ENCODE results near the gene ADRA2C. TPM values are rescaled to one million over a fixed set of nuclear protein-coding genes. Genes with fewer than 3 reads are reported as not detected.
A peak's percentile ranks its signal among the peaks of the same experiment; 100 is the strongest.

Gene ADRA2C
- polyA plus RNA-seq, 1 of the 3 experiments (the other 2 are of a cell fraction): 0.15 TPM

DNA sequence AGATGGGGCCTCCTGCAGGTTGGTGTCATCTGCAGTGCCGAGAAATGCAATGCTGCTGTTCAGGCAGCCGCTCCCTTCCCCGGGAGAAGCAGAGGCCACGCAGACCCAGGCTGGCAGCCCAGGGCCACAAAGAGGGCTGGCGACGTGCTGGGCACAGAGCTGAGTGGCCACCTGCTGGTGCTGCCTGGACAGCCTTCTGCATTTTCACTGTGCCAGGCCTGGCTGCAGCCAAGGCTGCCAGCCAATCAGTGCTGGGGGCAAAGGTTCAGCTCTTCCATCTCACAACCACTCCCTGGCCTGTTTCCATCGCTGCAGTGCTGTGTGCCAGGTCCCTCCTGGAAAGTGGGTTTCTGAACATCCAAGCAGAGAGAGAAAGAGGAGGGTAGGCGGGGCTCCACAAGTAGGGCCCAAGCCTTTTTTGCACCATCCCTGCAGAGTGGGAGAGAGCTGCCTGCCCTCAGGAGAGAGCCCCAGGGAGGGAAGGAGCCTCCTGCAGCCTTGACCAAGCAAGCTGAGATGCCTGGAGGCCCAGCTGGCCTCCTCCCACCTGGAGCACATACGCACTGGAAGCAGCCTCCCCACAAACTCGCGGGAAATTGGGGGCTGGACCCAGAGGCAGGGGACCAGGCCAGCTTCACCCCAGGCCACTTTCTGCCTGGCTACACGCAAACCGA, 20.1 kb downstream of the ADRA2C start (continued):
- TF ChIP-seq NFIC (IDR thresholded peaks at IDR 0.05; ENCODE audit: borderline replicate concordance) (no peak), POLR2AphosphoS5 (IDR thresholded peaks at IDR 0.05; ENCODE audit: low read depth, low read length) (no peak), SIN3A (IDR thresholded peaks at IDR 0.05; ENCODE audit: borderline replicate concordance, low read depth, low read length) (no peak), GABPA (IDR thresholded peaks at IDR 0.05; ENCODE audit: low read depth) (no peak), EZH2phosphoT487 (IDR thresholded peaks at IDR 0.05; ENCODE audit: borderline replicate concordance, low read depth) (no peak)
- TF ChIP-seq, protein P1, sequence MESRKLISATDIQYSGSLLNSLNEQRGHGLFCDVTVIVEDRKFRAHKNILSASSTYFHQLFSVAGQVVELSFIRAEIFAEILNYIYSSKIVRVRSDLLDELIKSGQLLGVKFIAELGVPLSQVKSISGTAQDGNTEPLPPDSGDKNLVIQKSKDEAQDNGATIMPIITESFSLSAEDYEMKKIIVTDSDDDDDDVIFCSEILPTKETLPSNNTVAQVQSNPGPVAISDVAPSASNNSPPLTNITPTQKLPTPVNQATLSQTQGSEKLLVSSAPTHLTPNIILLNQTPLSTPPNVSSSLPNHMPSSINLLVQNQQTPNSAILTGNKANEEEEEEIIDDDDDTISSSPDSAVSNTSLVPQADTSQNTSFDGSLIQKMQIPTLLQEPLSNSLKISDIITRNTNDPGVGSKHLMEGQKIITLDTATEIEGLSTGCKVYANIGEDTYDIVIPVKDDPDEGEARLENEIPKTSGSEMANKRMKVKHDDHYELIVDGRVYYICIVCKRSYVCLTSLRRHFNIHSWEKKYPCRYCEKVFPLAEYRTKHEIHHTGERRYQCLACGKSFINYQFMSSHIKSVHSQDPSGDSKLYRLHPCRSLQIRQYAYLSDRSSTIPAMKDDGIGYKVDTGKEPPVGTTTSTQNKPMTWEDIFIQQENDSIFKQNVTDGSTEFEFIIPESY (IDR thresholded peaks at IDR 0.05; ENCODE audit: borderline replicate concordance, low read depth): no peak
- TF ChIP-seq, protein P2, sequence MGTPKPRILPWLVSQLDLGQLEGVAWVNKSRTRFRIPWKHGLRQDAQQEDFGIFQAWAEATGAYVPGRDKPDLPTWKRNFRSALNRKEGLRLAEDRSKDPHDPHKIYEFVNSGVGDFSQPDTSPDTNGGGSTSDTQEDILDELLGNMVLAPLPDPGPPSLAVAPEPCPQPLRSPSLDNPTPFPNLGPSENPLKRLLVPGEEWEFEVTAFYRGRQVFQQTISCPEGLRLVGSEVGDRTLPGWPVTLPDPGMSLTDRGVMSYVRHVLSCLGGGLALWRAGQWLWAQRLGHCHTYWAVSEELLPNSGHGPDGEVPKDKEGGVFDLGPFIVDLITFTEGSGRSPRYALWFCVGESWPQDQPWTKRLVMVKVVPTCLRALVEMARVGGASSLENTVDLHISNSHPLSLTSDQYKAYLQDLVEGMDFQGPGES (IDR thresholded peaks at IDR 0.05; ENCODE audit: low read depth, low read length): no peak

DNA sequence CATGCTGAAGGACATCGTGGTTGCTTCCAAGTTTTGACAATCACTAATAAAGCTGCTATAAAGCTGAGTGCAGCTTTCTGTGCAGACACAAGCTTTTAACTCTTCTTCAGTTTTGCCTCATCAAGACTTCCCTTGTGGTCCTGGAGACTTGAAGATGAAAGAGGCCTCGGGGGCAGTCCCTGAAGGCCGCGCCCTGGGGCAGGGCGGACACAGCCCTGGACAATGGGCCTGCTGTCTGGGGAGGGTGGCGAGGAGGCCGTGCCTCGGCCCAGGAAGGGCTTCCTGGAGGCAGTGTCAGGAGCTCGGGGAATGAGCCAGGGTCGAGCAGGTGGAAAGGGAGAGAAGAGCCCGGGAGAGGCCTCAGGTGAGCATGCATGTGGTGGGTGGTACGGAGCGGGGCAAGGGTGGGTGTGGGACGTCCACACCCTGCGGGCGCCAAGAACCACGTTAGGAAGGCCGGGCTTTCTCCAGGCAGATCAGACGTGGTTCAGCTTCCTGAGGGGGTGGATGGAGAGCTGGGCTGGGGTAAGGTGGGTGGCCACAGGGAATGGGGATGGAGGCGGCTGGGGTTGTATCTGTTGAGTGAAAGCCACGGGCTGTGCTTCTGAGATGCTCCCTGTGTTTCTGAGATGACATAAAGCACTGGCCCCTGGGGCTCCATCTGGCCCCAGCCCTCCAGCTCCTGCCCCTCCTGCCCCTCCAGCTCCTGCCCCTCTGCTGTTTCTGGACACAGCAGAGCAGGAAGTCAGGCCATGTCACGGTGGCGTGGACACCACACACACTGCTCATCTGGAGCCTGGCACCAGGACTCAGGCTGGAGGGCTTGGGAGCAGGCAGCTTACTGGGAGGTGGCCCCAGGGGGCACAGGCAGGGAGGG, 21.5 kb downstream of the ADRA2C start:
- WGBS (ENCODE audit: low lambda C conversion rate): 45% methylated on average over 18 of the region's 23 CpGs
- H3F3A ChIP-seq (replicated peaks; ENCODE audit: insufficient read depth): no peaks in the 10 kb centered on the region
- H3K79me2 ChIP-seq (ENCODE audit: insufficient read depth): no peaks in the 10 kb centered on the region
- no peaks in the 10 kb centered on the region for H3K9me3 ChIP-seq
- TF ChIP-seq RAD21 (IDR thresholded peaks at IDR 0.05; ENCODE audit: low read length) (no peak), POLR2AphosphoS5 (IDR thresholded peaks at IDR 0.05; ENCODE audit: low read depth, low read length) (no peak), YY1 (IDR thresholded peaks at IDR 0.05; ENCODE audit: low read depth) (no peak)
- no peak overlapping the region for H3K9ac ChIP-seq
- H3K36me3 ChIP-seq (replicated peaks in 1 of 2; ENCODE audit: control insufficient read depth in 1 of 2, insufficient read depth in 2 of 2, low read length in 1 of 2): no peaks in the 10 kb centered on the region
- H2AFZ ChIP-seq (ENCODE audit: low read depth): no peak overlapping the region
- CTCF ChIA-PET: interaction anchor here (0.9 to 12.6 kb wide), 3 partner anchors 17 to 90 kb away, joined by 3 to 179 read pairs (median 144); partner anchors contain the start of gene ADRA2C
- no peak overlapping the region for H3K4me2 ChIP-seq
- peak overlapping the region in 1 of 2 experiments; percentile 97; a peak in 2 of 4 replicates for H3K27ac ChIP-seq (ENCODE audit: low read depth in 2 of 2, low read length in 1 of 2)
- no peaks in the 10 kb centered on the region for H4K20me1 ChIP-seq (ENCODE audit: insufficient read depth)
- POLR2A ChIA-PET: interaction anchor here (0.8 kb wide), 1 partner anchor 22 kb away, joined by 3 read pairs; the partner anchor contains the start of gene ADRA2C
- H3K4me1 ChIP-seq (ENCODE audit: control insufficient read depth in 1 of 2, insufficient read depth in 2 of 2, low read depth in 1 of 2, low read length in 1 of 2): peaks cover 0 to 62% of the 10 kb centered on the region in 2 experiments; a peak in 2 of 4 replicates
- no peaks in the 10 kb centered on the region for H3K27me3 ChIP-seq (ENCODE audit: insufficient read depth)
- H3K4me3 ChIP-seq (ENCODE audit: low read depth in 2 of 2, low read length in 1 of 2): no peak overlapping the region
- no peak for DNase-seq
- H3K9me2 ChIP-seq: no peaks in the 10 kb centered on the region
